IMR-90 (cell line): Measurements from ENCODE around the gene PDLIM5.

Experiments used
- CTCF ChIP-seq: conservative IDR thresholded peaks from 2 replicates; pipeline ENCODE4 v1.5.1; 2012; ENCODE audit warnings: mild to moderate bottlenecking, low read depth, low read length, improper control_type of control experiment
- MAFK ChIP-seq: IDR thresholded peaks from 2 replicates; pipeline ENCODE4 v1.6.1; 2012; ENCODE audit warnings: low read depth, low read length, improper control_type of control experiment

- TF ChIP-seq CTCF: no peak
- no peak for TF ChIP-seq MAFK
These were observed 84.3 kb downstream of the PDLIM5 start for GRCh38 chr4:94536049-94536448.
